ENCODE measurements around the gene RNF213.

DNA sequence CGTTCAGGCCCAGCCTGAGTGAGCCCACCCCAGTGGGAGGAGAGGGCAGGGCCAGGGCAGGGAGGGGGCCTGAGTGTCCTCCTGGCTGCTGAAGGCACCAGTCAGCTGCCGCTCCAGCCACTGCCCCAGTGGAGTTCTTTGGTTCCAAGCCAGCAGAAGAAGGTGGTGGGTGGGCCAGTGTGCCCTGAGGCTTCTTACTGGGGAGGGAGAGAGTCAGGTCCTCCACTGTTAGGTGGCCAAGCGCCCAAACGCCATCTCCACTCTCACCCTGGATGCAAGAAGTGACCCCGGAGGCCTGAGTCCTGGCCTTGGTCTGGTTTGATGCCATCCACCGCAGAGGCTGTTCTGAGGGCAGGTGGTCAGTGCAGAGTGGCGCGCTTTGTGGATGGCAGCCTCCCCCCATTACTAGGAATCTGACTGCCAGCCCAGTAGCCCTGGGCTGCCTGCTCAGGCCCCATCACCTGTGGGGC is 2.2 kb downstream of the RNF213 start:
- TF ChIP-seq, protein P1, sequence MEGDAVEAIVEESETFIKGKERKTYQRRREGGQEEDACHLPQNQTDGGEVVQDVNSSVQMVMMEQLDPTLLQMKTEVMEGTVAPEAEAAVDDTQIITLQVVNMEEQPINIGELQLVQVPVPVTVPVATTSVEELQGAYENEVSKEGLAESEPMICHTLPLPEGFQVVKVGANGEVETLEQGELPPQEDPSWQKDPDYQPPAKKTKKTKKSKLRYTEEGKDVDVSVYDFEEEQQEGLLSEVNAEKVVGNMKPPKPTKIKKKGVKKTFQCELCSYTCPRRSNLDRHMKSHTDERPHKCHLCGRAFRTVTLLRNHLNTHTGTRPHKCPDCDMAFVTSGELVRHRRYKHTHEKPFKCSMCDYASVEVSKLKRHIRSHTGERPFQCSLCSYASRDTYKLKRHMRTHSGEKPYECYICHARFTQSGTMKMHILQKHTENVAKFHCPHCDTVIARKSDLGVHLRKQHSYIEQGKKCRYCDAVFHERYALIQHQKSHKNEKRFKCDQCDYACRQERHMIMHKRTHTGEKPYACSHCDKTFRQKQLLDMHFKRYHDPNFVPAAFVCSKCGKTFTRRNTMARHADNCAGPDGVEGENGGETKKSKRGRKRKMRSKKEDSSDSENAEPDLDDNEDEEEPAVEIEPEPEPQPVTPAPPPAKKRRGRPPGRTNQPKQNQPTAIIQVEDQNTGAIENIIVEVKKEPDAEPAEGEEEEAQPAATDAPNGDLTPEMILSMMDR (IDR thresholded peaks at IDR 0.05) = no peak
- TF ChIP-seq EP300 (IDR thresholded peaks at IDR 0.05) = no peak
